GOT3 (cell line): ENCODE measurements around the gene LDLRAD4.

Source experiments
- DNase-seq: peaks from one replicate; lab custom pipeline; 2025; ENCODE audit warnings: mixed read lengths; lab: John Stamatoyannopoulos, UW

LDLRAD4 gene

DNA sequence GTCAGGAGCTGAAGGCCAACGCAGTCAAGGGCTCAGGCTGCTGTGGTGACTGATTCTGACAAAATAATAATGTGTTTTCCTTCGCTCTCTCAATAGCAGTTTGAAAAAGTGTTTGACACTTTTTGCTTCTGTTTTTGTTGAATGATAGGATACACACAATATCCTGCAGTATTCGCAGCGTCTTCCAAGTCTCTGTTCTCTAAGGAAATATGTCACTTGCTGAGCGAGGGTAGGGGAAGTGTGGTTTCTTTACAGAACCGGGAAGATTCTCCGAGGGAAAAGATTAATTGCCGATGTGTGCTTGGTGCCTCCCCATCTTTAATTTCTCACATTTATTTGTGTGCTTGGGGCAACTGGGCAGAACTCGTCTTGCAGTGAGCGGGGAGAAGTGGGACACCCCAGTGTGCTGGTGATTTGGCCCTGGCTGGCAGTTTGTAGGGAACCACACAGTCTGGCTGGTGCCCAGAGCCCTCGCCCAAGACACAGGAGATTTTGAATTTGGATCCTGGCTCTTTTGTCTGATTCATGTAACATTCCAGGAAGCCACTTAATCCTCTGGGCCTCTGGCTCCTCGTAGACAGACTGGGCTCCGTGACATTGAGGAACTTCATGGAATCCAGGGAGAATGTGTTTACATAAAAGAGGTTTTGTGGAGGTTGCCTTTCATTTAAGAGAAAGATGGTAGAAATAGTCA is 169.4 kb downstream of the LDLRAD4 start:
- DNase-seq, result no peak

DNA sequence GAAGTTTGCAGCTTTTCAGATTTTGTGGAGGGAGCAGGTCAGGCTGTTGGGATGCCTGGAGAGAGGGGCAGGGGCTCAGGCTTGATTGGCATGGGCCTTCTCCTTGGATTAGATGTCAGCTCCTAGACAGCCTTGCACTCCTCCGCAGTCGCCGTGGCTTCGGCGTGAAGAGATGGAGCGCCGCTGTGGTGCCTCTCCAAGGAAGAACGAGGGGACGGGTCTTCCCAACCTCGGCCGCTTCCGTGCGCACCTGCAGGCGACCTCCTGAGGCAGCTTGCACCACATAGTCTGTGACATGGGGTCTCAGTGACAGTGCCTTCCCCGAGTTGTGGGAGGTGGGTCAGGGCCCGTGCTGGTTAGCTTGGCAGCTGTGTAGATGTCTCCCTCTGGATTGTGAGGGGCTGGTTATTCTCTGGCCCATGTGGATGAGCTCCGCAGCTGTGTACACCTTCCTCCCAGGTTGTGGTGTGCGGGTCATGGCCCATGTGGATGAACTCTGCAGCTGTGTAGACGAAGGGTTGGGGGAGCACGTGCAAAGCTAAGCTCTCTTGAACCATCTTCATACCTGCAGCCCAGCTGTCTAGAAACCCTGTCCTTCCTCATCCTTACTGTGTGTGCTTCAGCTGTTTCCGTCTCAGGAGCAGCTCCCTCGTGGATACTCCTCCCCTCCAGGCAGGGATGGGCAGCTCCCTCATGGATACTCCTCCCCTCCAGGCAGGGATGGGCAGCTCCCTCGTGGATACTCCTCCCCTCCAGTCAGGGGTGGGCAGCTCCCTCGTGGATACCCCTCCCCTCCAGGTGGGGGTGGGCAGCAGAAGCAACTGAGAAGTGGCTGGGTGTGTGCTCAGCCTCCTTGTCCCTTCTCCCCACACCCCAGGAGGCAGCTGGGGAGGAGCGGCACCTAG is 170.3 kb downstream of the LDLRAD4 start:
- no peak for DNase-seq

DNA sequence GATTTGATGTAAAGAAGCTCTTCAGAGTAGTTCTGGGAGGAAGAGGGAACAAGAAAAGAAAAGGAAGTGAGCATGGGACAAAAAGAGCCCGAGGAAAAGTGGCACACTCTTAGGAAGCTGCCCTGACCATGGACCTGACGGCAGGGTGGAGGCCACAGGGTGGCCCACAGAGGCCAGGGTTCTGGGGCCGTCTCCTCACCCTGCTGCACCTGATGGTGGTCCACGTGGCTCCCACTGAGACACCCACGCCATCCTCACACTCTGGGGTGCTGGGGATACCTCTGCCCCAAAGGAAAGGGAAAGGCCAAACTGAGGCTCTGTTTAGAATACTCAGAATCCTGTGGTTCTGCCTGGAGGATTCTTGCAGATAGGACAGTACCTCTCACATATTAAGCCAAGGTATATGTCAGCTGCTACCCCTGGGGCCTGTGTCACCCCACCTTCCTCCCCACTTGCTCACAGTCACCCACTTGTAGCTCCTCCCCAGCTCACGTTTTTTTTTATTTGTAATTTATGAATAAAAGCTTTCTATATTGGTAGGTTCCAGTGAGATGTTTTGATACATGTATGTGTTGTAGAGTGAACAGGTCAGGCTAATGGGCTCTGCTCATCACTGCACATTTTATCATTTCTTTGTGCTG is 171.1 kb downstream of the LDLRAD4 start:
- DNase-seq, result no peak

DNA sequence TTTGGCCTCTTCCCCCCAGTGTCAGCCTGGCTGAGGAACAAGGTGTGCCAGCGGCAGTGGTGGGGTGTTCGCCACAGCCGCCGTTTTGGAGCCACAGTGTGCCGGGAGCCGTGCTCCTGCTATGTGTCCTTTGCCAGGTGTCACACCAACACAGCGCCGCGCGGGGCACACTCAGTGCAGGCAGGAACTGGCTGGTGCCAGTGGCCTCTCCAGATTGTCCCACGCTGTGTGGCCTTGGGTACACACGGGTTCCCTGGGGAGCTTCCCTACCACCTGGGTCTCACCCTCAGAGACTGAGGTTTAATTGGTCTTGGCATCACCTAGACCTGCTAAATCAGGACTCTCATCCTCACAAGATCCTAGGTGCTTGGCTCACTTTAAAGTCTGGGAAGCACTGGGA is 171.6 kb downstream of the LDLRAD4 start:
- DNase-seq, result no peak

DNA sequence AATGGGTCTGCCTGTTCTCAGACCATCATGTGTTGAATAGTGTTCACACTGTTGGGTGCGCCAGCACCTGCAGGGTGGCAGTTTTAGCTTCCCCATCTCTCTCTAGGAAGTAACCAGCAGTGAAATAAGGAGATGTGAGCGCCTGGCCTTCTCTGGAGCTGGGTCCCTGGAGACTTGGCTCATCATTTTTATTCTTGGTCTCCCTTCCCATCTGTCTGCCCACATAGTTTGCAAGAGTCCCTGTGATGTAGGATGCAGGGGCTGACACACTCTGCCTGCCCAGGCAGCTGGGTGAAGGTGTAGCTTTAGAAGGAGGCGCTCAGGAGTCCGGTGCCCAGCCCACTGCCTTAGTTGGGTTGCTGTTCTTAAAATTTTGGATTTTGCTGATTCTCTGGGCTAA is 172.2 kb downstream of the LDLRAD4 start:
- DNase-seq, result no peak

DNA sequence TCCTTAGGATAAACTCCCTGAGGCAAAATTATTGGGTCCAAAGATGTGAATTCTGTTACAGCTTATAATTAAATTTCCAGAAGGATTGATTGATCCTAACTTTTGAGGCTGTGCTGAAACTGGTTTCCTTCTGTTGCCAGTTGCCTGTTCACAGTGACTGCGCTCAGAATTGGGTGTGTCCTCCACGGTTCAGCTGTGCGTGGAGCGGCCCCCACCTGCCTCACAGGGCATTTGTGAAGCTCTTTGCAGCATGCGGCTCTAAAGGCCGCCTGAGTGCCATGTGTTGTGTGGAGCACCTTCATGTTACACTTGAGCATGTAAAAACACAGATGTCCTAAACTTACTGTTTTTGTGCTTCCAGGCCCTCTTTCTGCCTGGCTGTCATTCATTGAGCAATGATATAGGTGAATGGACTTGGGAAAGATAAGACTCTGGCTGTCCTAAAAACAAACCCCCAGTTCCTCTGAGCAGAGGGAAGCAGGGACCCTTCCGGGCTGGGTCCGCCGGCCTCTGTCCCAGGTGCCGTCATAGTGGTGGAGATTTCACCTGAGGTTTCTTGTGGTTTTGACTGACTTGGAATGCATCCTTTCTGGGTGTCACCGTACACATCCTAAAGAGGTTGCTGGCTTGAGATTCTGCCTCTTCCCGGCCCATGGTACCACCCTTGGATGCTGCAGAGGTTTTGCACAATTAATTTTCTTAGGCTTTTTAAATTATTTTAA is 173.6 kb downstream of the LDLRAD4 start:
- no peak for DNase-seq

DNA sequence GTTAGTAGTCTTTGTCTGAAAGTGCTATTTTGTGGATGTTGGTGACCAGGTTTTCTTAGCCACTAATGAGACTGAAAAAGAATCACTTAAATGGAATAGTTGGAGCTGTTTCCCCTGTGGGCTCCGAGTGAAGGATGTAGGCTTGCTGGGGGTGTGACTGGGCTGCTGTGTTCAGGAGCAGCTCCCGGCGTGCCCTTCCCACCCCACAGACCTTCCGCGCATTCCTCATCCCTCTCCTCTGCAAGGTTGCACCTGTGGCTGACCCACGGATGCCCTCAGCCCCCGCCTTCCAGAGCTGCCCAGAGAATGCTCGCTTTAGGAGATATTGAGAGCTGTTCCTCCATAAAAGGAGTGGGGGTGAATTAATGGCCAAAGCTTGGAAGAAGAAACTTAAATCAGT is 174.3 kb downstream of the LDLRAD4 start:
- no peak for DNase-seq

DNA sequence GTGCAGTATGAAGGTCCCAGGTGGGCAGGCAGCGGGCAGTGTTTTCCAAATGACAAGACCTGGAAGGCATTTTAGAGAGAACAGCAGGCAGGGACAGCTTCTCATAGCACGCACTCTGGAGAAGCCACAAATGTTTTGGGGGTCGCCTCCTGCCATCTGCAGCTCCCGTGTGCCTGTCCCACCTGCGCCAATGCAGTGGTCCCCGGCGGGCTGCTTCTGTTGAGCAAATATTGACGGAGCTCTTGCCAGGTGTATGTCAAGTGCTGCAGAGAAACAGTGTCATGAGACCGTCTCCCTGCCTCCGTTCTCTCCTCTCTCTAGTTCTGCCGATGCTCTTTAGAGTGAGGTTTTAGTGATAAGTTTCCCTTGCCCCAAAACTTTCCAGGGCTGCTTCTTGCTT is 174.8 kb downstream of the LDLRAD4 start:
- no peak for DNase-seq

DNA sequence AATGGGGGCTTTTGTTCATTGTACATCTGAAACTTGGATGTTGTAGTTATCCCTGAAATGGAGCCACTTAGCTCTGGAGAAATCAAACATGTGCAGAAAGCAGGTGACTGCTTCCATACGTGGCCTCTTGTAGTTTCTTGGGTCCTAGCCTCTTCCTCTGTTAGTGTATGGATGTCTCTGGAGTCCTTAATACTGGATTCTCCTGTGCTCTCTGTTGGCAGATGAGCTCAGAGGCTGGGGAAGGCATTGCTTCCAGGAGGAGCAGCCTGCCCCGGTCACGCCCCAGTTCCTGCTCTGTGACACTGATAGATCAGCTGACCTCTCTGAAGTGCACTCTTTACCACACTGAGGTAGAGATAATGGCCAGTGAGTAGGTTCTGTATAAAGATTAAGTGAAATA is 176.2 kb downstream of the LDLRAD4 start:
- DNase-seq, result no peak

DNA sequence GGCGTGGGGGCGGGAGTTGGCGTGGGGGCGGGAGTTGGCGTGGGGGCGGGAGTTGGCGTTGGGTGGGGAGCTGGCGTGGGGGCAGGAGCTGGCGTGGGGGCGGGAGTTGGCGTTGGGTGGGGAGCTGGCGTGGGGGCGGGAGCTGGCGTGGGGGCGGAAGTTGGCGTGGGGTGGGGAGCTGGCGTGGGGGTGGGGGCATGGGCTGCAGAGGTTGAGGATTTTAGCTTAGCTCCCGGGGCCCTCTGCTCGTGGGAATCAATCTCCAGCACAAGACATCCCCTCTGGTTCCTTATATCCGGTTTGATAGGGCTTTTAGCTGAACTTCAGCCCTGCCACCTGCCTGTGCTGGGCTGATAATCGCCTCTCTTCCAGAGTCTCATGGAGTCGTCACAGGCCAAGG is 177.0 kb downstream of the LDLRAD4 start:
- no peak for DNase-seq

DNA sequence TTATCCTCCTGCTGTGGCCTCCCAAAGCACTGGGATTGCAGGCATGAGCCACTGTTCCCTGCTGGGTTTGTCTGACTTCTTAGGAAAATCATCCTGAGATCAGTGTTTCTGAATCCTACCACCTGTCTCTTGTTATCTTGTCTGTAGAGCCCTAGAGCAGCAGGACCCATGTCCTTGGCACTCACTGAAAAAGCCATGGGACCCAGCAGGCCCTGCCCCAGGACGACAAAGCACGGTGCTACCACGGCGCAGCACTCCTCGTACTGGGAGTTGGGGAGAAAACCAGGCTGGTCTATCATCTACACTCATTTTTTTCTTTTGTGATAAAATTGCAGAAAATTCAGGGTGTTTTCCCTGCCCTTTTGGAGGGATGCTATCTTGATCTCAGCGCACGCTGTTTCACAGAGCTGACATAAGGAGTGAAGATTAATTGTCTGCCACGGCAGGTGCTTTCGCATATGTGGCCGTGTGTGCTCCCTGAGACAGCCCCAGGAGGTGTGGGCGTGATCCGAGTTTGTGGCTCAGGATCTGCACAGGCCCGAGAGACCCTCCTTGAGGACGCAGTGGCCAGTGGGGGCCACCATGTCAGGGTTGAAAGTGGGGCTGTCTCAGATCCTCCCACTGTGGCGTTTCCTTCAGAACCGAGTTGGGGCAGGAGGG is 179.1 kb downstream of the LDLRAD4 start:
- no peak for DNase-seq

DNA sequence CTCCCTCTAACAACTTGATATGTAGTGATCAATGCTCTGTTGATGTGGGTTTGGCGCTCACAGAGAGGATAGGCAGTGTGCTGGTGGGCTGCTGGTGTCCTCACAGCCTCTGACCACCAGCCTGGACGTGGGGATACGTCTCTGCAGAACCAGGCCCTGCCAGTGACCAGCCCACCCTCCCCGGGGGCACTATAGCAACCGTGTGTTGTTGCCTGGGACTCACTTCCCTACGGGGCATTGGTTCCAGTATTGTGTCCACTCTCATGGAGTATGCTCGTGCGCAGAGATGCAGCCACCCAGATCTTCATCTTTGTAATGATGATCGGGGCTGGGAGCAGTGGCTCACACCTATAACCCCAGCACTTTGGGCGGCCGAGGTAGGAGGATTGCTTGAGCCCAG is 180.1 kb downstream of the LDLRAD4 start:
- no peak for DNase-seq

DNA sequence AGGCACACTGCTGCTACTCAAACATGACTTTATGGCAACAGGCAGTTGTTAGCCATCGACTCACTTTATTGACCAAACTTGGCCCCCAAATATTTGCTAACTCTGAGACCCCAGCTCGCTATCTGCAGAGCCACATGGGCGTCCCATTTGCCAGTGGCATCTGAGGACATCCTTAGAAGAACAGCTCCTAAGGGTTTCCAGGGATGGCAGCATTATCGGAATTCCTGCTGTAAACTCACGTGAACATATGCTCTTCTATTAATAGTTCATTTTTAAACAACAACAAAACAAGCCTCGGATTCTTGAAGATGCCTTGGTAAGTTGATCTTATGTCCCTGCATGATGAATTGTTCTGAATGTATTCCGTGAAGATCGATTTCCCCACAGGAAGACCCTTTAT is 181.0 kb downstream of the LDLRAD4 start:
- no peak for DNase-seq

DNA sequence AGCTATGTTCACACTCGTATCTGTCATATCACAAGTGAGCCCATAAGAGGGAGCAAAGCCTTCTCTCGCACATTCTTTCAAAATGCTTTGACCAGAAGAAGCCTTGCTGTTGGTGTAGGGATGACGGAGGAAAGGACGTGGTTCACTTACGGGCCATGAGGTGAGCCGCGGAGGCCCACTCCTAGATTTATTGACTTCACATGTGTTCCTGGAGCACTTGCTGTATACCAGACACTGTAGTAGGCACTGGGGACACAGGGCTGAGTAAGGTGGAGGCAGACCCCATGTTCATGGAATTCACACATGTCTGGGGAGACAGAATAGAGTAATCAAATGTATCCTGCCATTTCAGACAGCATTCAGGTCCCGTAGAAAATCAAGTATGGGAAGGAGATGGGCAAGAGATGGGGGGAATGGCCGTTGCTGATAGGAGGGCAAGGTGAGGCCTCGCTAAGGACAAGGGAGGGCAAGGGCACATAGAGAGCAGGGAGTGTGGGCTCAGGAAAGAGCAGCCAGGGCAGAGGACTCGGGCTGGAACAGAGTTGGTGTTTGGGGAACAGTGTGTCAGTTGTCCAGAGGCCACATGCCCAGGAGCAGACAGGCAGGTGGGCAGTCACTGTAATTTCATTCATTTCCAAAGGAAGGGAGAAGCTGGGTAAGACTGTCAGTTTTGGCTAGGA is 182.2 kb downstream of the LDLRAD4 start:
- no peak for DNase-seq

DNA sequence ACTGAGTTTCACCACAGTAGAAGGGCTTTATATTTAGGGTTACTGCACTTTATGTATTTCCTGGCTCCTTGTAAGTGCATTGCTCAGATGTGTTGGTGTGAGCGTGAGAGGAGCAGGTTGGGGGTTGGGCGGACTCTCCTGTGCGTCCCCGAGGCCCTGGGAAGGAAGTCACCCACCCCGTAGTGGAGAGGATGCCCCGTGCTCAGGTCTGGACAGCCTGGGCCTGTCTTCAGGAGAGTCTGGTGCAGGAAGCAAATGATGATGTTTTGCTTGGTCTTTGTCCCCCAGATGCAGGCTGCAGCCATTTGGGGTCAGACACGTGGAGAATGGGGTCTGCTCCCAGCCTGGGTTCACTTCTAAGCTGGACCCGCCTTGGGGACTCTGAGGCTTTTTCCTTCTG is 182.8 kb downstream of the LDLRAD4 start:
- no peak for DNase-seq

DNA sequence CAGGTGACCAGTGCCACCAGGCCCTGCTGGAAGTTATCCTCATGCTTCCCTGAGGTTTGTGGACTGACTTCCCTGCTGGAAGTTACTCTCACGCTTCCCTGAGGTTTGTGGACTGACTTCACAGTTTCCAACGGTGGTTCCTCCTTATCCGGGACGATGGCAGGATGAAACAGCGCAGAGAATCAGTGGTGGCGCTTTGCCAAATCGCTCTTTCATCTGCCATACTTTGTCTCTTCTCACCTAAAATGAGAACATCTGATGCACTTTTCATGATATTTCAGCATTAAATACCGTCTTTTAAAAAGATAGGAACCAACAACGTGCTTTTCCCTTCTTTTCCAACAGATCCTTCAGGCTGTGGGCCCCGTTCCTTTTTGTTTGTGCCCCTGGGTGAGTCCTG is 183.3 kb downstream of the LDLRAD4 start:
- DNase-seq, result no peak

DNA sequence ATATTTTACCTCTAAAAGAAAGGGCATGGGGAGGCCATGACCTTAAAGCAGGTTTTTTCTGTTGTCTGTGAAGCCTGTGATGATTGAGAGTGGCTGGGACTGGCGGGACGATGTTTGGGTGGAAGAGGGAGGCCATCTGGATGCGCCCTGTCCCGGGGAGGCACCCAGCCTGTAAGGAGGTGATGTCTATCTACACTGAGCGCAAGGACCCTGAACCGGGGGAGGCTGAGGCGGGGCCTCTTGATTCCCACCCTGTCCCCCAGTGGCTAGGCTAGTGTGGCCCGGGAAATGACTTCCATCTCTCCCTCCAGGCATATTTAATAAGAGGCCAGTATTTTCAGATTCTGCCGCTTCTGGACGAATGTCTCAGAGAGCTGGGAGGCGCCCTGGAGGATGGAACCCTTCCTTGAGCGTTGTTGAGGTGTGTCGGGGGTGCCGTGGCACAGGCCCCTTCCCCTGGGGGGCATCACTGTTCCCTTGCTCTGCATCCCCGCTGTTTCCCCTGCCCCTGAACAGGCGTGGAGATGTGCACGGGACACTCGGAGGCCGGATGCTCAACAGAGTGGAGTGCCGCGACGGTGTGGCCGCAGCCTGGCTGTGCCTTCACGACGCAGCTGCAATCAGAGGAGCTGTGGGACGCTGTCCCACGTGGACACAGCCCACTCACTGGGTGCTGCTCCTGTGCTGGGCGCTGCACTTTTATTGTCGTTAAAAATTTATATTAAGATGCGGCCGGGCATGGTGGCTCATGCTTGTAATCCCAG is 185.4 kb downstream of the LDLRAD4 start:
- DNase-seq, result no peak

DNA sequence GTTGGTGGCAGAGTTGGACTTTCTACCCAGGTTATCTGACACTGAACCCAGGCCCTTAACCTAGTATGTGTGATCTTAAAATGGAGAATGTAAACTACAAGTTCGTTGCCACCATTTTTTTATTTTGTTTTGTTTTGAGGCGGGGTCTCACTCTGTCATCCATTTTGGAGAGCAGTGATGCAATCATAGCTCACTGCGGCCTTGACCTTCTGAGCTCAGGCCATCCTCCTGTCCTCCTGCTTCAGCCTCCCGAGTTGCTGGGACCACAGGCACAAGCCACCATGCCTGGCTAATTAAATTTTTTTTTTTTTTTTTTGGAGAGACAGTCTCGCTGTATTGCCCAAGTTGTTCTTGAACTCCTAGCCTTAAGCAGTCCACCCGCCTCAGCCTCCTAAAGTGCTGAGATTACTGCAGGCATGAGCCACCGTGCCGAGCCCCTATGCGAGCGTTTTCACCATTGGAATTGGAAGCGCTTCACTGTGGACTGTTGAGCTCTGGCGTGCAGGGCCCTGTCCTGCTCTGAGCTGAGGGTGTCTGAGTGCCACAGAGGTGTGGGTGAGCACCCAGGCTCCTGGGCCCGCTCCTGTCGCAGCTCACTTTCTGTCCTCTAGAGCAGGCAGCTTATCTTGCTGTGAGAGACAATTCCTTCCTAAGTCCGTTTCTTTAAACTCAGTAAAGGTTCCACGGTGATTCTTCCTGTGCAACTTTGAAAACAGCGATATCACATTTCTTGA is 186.9 kb downstream of the LDLRAD4 start:
- DNase-seq, result no peak

DNA sequence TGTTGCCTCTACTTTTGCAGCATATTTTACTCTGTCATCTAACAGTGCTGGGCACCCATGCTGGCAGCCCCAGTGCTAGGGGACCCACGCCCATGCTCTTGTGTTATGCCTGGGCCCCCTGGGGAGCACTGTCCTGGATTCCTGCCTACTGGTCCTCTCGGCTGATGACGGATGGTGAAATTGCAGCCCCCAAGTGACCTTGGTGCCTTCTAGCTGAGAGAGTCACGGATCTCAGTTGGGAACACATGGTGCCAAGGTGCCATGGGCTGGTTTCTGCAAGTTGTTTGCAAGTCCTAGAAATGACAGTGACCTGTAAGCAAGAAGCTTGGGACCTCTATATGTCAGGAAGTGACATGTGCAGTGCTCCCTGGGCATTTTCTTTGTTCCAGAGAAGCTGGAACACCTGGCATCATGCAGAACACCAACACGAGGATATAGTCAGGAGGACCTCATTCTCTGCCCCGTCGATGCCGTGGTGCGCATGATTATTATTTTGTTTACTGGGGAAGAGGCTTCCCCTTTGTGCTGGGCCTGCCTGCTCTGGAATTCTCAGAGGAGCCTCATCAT is 187.6 kb downstream of the LDLRAD4 start:
- DNase-seq, result no peak
